ENCODE measurements around the gene BCR. TPM values are rescaled to one million over a fixed set of nuclear protein-coding genes. Genes with fewer than 3 reads are reported as not detected.

BCR gene
- total RNA-seq, 6 donors from 2014 or later = 47.1 to 105 (median 68.6) TPM

- Histone ChIP-seq H3K9me3 (no peaks in the 10 kb centered on the region), H3K4me3 (no peak overlapping the region), H3K4me1 (no peaks in the 10 kb centered on the region), H3K27me3 (no peaks in the 10 kb centered on the region), H3K36me3 (peaks cover 0 to 97% (median 70%) of the 10 kb centered on the region in 4 donors), H3K27ac (no peak overlapping the region)
- ATAC-seq (ENCODE audit: low FRiP score in 2 of 2) (no peak), DNase-seq (no peak)
- no peak for TF ChIP-seq POLR2AphosphoS5 (IDR thresholded peaks at IDR 0.05)
- no peak for TF ChIP-seq POLR2A (IDR thresholded peaks at IDR 0.05)
- TF ChIP-seq CTCF (IDR thresholded peaks at IDR 0.05) = no peak
- 92% methylated on average over 15 to 17 of the region's 17 CpGs for WGBS, 2 donors
Measured at GRCh38 chr22:23292453-23293350, 112.4 kb downstream of the BCR start.

- DNase-seq (no peak), ATAC-seq (ENCODE audit: low FRiP score in 2 of 2) (no peak)
- no peak overlapping the region for H3K4me3 ChIP-seq
- H3K27me3 ChIP-seq = no peaks in the 10 kb centered on the region
- no peak for TF ChIP-seq POLR2AphosphoS5 (IDR thresholded peaks at IDR 0.05)
- no peak for TF ChIP-seq EP300 (IDR thresholded peaks at IDR 0.05)
- TF ChIP-seq POLR2A (IDR thresholded peaks at IDR 0.05) = no peak
- TF ChIP-seq CTCF (IDR thresholded peaks at IDR 0.05) = no peak
- H3K27ac ChIP-seq = no peak overlapping the region
- 96 to 97% methylated on average over 14 of the region's 14 CpGs for WGBS, 2 donors
- no peaks in the 10 kb centered on the region for H3K9me3 ChIP-seq
- H3K4me1 ChIP-seq = no peaks in the 10 kb centered on the region
- peaks cover 0 to 97% (median 69%) of the 10 kb centered on the region in 4 donors for H3K36me3 ChIP-seq
Measured at GRCh38 chr22:23293720-23294119, 113.4 kb downstream of the BCR start.

- peaks cover 0 to 97% (median 67%) of the 10 kb centered on the region in 4 donors for H3K36me3 ChIP-seq
- ATAC-seq (ENCODE audit: low FRiP score in 2 of 2) (no peak), DNase-seq (no peak)
- H3K27me3 ChIP-seq = no peaks in the 10 kb centered on the region
- H3K9me3 ChIP-seq = no peaks in the 10 kb centered on the region
- WGBS, 2 donors = 96 to 97% methylated on average over 11 of the region's 11 CpGs
- no peak overlapping the region for H3K4me3 ChIP-seq
- TF ChIP-seq EP300 (IDR thresholded peaks at IDR 0.05) = no peak
- TF ChIP-seq CTCF (IDR thresholded peaks at IDR 0.05) = no peak
- TF ChIP-seq POLR2A (IDR thresholded peaks at IDR 0.05) = no peak
- H3K4me1 ChIP-seq = no peaks in the 10 kb centered on the region
- no peak overlapping the region for H3K27ac ChIP-seq
Measured at GRCh38 chr22:23294221-23294620, 113.9 kb downstream of the BCR start.

- TF ChIP-seq POLR2AphosphoS5 (IDR thresholded peaks at IDR 0.05) = no peak
- no peak for TF ChIP-seq POLR2A (IDR thresholded peaks at IDR 0.05)
- no peak for TF ChIP-seq EP300 (IDR thresholded peaks at IDR 0.05)
- no peak for TF ChIP-seq CTCF (IDR thresholded peaks at IDR 0.05)
- Histone ChIP-seq H3K27me3 (no peaks in the 10 kb centered on the region), H3K9me3 (no peaks in the 10 kb centered on the region), H3K4me1 (peaks cover 7 to 17% (median 9%) of the 10 kb centered on the region in 4 donors), H3K36me3 (peaks cover 0 to 80% (median 43%) of the 10 kb centered on the region in 4 donors), H3K27ac (no peak overlapping the region), H3K4me3 (no peak overlapping the region)
- WGBS, 2 donors = 50 to 89% methylated on average over 1 to 6 of the region's 6 CpGs
- DNase-seq (no peak), ATAC-seq (ENCODE audit: low FRiP score in 2 of 2) (no peak)
Measured at GRCh38 chr22:23300476-23300875, 120.2 kb downstream of the BCR start.

All from upper lobe of left lung (tissue), 6 donors.